ENCODE results near the gene TPRKB.
"Not testable (repeated sequence)": the region's sequence is repeated elsewhere in the genome, so short reads cannot be mapped to it uniquely, and the experiment has no call there.

The TPRKB gene

DNA sequence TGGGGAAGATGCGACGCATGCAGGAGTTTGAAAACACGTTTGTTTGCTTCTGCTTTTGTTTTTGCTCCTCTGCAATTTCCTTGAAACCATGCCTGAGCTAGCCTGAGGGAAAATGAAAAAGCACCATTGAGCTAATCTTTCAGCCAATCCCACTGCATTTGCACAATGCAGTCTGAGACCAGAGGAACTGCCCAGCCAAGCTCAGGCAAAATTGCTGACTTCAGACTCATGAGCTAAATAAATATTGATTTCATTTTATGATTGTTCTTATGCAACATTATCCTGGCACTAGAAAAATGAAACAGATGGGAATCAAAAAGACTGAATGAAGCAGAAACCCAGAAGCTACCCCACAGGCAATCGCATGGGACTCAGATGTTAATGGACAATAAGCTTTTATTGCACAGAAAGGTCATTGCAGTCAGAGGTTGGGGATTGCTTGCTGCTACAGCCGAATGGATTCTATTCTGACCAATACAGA, 37.0 kb downstream of the TPRKB start:
- no peak for DNase-seq (ENCODE audit: low read depth)

DNA sequence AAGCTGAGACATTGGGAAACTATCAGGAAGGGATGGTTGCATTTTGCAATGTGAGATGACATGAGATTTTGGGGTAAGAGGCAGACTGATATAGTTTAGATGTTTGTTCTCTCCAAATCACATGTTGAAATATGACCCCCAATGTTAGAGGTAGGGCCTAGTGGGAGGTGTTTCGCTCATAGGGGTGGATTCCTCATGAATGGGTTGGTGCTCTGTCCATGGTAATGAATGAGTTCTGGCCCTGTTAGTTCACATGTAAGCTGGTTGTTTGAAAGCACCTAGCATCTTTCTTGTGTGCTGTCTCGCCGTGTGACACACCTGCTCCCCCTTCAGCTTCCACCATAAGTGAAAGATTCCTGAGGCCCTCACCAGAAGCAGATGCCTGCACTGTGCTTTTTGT, 37.7 kb downstream of the TPRKB start:
- no peak for DNase-seq (ENCODE audit: low read depth)

DNA sequence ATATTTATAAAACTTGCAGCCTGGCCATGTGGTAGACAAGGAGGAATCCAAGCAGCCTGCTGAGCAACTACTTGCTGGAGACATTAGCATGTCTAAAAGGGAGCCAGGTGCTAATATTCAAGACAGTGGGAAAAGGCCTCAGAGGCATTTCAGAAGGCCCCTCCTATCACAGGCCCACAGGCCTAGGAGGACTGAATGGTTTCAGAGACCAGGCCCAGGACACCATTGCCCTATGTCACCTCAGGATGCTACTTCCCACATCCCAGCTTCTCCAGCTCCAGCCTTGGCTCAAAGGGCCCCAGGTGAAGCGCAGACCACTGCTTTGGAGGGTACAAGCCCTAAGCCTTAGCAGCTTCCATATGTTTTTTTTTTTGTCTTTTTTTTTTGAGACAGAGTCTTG, 39.0 kb downstream of the TPRKB start:
- DNase-seq (ENCODE audit: low read depth), result no peak

DNA sequence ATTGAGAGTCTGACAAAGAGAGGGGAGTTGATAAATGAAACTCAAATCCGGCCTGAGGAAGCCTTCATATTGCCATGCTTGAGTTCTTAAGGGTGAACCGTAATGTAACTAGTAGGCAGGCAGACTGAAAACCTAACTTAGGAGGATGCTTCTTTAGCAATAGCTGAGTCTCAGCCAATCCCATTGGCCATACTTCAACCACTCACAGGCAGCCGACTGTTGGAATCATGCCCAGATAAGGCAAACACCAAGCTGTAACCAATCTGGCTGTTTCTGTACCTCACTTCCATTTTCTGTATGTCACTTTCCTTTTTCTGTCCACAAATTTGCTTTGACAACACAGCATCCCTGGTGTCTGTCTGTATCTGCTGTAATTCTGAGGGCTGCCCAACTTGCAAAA, 39.5 kb downstream of the TPRKB start:
- no peak for DNase-seq (ENCODE audit: low read depth)

DNA sequence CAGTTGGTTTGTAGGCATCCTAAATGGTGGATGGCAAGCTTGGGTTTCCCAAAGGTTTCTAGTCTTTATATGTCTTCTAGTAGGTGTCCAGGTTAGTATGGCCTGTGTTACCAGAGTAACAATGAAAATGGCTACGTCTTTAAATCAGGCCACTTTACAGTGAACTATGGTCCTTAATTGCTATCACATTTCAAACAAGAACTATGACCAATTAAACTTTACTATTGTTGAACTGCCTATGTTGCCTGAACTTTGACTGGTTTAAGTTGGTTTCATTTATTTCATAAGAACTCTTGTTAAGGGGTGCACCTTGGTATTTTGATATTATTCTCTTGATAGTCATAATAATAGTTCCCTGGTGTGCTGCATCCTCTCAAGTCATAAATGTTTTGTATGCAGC, 40.2 kb downstream of the TPRKB start:
- not testable (repeated sequence) for DNase-seq (ENCODE audit: low read depth)

DNA sequence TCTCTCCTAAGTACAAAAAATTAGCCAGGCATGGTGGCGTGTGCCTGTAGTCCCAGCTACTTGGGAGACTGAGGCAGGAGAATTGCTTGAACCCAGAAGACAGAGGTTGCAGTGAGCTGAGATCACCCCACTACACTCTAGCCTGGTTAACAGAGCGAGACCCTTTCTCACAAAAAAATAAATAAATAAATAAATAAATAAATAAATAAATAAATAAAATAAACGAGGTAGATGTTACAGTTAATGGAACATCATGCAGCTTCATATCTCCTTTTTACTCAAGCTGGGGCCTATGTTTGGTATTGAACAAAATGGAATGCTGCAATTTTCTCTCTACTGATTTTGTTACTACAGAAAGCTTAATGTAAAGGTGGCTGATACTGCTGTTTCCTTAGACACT, 40.6 kb downstream of the TPRKB start:
- not testable (repeated sequence) for DNase-seq (ENCODE audit: low read depth)

DNA sequence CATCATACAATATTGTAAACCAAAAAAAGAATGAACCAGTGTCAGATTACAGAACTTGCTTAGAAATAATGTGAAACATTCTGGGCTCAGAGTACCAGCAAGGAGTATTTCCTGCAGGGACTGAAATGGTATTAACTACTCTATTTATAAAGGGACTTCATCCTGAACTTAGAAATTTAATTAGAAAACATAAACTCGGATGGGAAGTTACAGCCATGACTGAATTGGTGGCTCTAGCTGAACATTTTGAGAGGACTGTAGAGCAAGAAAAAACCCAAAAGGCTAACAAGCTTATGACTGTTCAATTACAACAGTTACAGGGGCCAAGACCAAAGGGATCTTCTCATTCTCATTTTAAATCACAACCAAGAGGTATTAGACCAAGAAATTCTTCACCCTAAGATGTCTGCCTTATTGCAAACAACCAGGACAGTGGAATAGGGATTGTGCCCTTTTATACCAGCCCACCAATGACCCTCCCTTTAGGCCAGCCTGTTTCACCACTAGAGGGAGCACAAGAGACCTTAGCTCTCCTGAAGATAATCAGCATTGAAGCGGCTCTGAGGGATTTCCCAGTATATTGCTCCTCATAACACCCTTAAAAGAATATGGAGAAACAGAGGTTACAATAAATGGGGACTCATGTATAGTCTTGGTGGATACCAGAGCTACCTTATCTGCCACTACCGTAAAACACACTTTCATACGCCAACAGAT, 46.6 kb downstream of the TPRKB start:
- DNase-seq (ENCODE audit: low read depth), result not testable (repeated sequence)

DNA sequence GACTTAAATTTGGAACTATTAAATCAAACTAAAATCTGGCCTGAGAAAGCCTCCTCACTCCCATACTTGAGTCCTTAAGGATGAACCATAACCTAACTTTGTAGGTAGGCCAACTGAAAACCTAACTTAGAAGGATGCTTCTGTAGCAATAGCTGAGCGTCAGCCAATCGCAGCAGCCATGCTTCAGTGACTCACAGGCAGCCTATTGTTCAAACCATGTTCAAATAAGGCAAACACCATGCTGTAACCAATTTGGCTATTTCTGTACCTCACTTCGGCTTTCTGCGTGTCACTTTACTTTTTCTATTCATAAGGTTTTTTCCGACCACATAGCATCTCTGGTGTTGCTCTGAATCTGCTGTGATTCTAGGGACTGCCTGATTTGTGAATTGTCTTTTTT, 48.7 kb downstream of the TPRKB start:
- not testable (repeated sequence) for DNase-seq (ENCODE audit: low read depth)

DNA sequence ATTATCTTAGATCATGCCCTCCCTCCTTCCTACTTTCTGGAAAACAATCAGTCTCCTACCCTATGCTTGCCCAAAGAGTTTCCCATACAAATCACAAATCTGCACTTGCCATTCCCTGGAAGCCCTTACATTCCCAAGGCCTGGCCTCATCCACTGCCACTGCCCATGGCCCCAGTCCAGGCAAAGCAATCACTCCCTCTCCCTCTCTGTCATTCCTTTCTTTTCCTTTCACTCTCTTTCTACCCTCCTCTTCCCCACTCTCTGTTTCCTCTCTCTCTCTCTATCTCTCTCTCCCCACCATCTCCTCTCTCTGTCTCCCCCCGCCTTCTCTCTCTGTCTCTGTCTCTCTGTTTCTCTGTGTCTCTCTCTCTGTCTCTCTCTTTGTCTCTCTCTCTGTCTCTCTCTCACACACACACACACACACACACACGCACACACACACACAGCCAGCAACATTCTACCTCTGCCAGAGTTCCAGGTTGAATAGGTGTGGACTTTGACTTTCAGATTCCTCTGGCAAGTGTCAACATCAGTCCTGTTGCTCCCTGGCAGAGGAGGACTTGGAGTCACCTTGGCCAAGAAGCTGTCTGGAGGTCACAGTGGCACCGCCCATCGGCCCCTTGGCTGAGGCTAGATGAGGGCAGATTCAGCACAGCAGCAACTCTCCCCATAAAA, 51.2 kb downstream of the TPRKB start:
- no peak for DNase-seq (ENCODE audit: low read depth)

DNA sequence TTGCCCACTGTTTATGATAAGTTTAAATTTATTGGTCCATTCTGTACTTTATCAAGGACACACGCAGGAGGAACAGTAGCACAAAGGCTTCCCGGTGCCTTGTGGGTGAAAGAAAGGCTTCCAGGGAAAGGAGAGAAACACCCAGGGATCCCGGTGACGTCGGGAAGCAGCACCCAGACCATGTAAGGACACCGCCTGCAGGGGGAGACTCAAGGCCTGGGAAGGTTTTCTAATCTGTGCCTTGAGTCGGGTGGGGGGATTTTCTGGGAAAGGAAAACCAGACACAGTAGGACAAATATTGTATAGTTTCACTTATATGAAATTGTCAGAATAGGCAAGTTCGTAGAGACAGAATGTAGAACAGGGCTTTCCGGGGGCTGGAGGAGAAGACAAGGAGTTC, 52.2 kb downstream of the TPRKB start:
- DNase-seq (ENCODE audit: low read depth), result not testable (repeated sequence)

DNA sequence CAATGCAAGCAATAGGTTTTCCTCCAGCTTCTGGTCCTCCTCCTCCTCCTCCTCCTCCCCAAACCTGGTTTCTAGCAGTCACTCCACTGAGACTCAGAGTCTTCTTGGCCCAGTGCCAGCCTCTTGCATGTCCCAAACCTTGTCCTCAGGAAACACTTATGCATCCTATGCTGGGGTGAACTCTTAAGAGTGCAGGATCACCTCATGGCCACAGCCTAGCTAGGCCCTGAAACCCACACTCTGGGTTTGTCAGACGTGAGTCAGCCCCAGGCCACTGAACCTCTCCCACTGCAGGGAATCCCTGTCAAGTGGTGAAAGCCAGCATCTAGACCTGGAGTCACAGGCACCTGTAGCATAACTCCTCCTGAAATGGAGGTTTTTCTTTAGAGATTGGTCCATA, 52.8 kb downstream of the TPRKB start:
- DNase-seq (ENCODE audit: low read depth), result not testable (repeated sequence)

DNA sequence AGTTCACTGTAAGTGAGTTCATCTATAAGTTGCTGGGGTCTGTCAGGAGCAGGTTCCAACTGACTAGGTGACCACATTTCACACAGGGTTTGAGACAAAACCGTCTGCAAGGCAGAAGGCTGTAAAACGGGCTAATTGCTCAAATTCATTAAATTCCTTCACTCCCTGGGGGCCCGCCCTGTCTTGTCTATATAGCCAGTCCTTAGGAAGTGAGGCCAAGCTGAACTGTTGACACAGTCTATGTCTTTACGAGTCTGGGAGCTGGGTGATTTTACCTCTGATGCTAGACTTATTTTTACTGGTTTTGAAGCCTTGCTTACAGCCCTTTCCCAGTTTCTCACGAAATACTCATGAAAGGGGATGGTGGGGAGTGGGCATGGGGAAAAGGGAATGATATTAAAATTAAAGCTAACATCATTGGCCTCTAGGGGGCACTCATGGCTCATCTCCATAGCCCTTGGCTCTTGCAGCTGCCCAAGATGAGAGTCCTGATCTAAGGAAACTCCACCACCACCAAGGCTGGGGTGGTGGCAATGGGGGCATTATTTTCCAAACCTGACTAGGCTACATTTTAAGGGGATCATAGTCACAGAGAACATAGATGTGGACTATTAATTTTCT, 57.1 kb downstream of the TPRKB start:
- not testable (repeated sequence) for DNase-seq (ENCODE audit: low read depth)
